H1 (cell line): ENCODE data around the gene DMGDH. TPM values are rescaled to one million over a fixed set of nuclear protein-coding genes. Genes with fewer than 3 reads are reported as not detected.

ENCODE experiments used
- CTCF ChIA-PET: fragments of 300-600 bp; sonication (Branson Sonifier 250); formaldehyde crosslinking; loops from one replicate; lab custom pipeline; 2021; ENCODE audit not compliant: partially characterized antibody; lab: Charles Lee
- POLR2A ChIA-PET: fragments of 300-600 bp; sonication (Branson Sonifier 250); formaldehyde crosslinking; loops from one replicate; lab custom pipeline; 2021; ENCODE audit warnings: inconsistent platforms; ENCODE audit not compliant: partially characterized antibody; lab: Charles Lee
- DNase-seq, 2 experiments: peaks; one replicate each; pipeline versions ENCODE4 v3.0.0 to v3.0.0-alpha.2; 2010 to 2022; ENCODE audit warnings: low spot score in 2 of 2, low read depth in 1 of 2, mixed read lengths in 1 of 2
- FAIRE-seq: peaks from 2 replicates; lab custom pipeline; 2011; peaks lifted over from hg19 to GRCh38; lab: Jason Lieb, UNC
- H2AFZ ChIP-seq: 2 replicates; pipeline ENCODE4 v1.8.1; 2012; ENCODE audit warnings: low read length, inconsistent platforms
- H2AK5ac ChIP-seq: 2 replicates; pipeline ENCODE4 v1.6.1; 2013; ENCODE audit warnings: low read depth, low read length
- H2BK120ac ChIP-seq: replicated peaks from 2 replicates; pipeline ENCODE3; 2013; ENCODE audit warnings: low read depth, low read length, inconsistent platforms
- H2BK12ac ChIP-seq: 2 replicates; pipeline ENCODE4 v1.6.1; 2013; ENCODE audit warnings: low read depth, low read length
- H2BK15ac ChIP-seq: 2 replicates; pipeline ENCODE4 v1.6.1; 2013; ENCODE audit warnings: low read length
- H2BK20ac ChIP-seq: 2 replicates; pipeline ENCODE4 v1.6.1; 2013; ENCODE audit warnings: low read length
- H2BK5ac ChIP-seq: 2 replicates; pipeline ENCODE4 v1.6.1; 2013; ENCODE audit warnings: low read depth, low read length
- H3K14ac ChIP-seq: 2 replicates; pipeline ENCODE4 v1.6.1; 2013; ENCODE audit warnings: inconsistent platforms; ENCODE audit not compliant: insufficient read length
- H3K18ac ChIP-seq: 2 replicates; pipeline ENCODE4 v1.6.1; 2013; ENCODE audit warnings: low read length; ENCODE audit errors: extremely low read depth
- H3K23ac ChIP-seq: 2 replicates; pipeline ENCODE4 v1.6.1; 2013; ENCODE audit warnings: inconsistent platforms; ENCODE audit not compliant: insufficient read length
- H3K23me2 ChIP-seq: 2 replicates; pipeline ENCODE4 v1.6.1; 2013; ENCODE audit warnings: low read depth, low read length
- H3K27ac ChIP-seq: 2 replicates; pipeline ENCODE4 v1.6.1; 2011; ENCODE audit warnings: low read depth, low read length, inconsistent platforms
- H3K27me3 ChIP-seq, 4 experiments: replicated peaks in 1 of 4; 1 replicate in 1 of 4; 2 replicates in 3 of 4; pipeline versions ENCODE4 v1.6.1 to v1.8.1; 2011 to 2013; ENCODE audit warnings: low read length in 3 of 4, mild to moderate bottlenecking in 3 of 4, inconsistent platforms in 2 of 4, mixed read lengths in 2 of 4, moderate library complexity in 1 of 4; ENCODE audit not compliant: control insufficient read depth in 3 of 4, insufficient read depth in 3 of 4; ENCODE audit errors: extremely low read depth in 1 of 4
- H3K36me3 ChIP-seq, 4 experiments: 2 replicates each; pipeline versions ENCODE4 v1.6.1 to v1.8.1; 2011 to 2013; ENCODE audit warnings: mild to moderate bottlenecking in 4 of 4, low read length in 3 of 4, moderate library complexity in 2 of 4, control low read depth in 1 of 4, inconsistent platforms in 1 of 4; ENCODE audit not compliant: insufficient read depth in 4 of 4, control insufficient read depth in 2 of 4
- H3K4ac ChIP-seq: replicated peaks from 2 replicates; pipeline ENCODE3; 2013; ENCODE audit warnings: low read length, low read depth, mixed read lengths, inconsistent platforms; ENCODE audit not compliant: insufficient read length
- H3K4me1 ChIP-seq, 4 experiments: replicated peaks in 1 of 4; 1 replicate in 1 of 4; 2 replicates in 3 of 4; pipeline versions ENCODE4 v1.6.1 to v1.8.1; 2011 to 2013; ENCODE audit warnings: low read length in 3 of 4, inconsistent platforms in 2 of 4, mixed read lengths in 1 of 4; ENCODE audit not compliant: insufficient read depth in 4 of 4, control insufficient read depth in 3 of 4
- H3K4me2 ChIP-seq, 2 experiments: 2 replicates each; pipeline versions ENCODE4 v1.6.1 to v1.8.1; 2011 to 2013; ENCODE audit warnings: low read depth in 2 of 2, low read length in 2 of 2, control low read depth in 1 of 2, inconsistent platforms in 1 of 2, mild to moderate bottlenecking in 1 of 2; ENCODE audit not compliant: insufficient read depth in 1 of 2
- H3K4me3 ChIP-seq, 4 experiments: fragments of 200-600, 300-600 bp in 1 of 4; sonication (generic), shearing (Covaris generic), sonication (Bioruptor Twin) in 1 of 4; 2 replicates each; pipeline versions ENCODE4 v1.5.1 to v1.8.1; 2011 to 2016; ENCODE audit warnings: low read length in 4 of 4, low read depth in 3 of 4, control low read depth in 2 of 4, inconsistent platforms in 2 of 4, mild to moderate bottlenecking in 2 of 4, mixed read lengths in 1 of 4, moderate library complexity in 1 of 4; ENCODE audit not compliant: insufficient read depth in 2 of 4; ENCODE audit errors: extremely low read depth in 1 of 4
- H3K56ac ChIP-seq: replicated peaks from 2 replicates; pipeline ENCODE3; 2013; ENCODE audit warnings: low read depth, mild to moderate bottlenecking, mixed read lengths, low read length, inconsistent platforms; ENCODE audit not compliant: insufficient read length
- H3K79me1 ChIP-seq: 2 replicates; pipeline ENCODE4 v1.6.1; 2013; ENCODE audit warnings: low read depth, low read length, control low read depth
- H3K79me2 ChIP-seq, 2 experiments: 2 replicates each; pipeline versions ENCODE4 v1.6.1 to v1.8.1; 2012 to 2013; ENCODE audit warnings: low read length in 2 of 2, mild to moderate bottlenecking in 2 of 2, inconsistent platforms in 1 of 2; ENCODE audit not compliant: insufficient read depth in 2 of 2, control insufficient read depth in 1 of 2
- H3K9ac ChIP-seq, 4 experiments: replicated peaks in 1 of 4; 1 replicate in 1 of 4; 2 replicates in 3 of 4; pipeline versions ENCODE4 v1.6.1 to v1.8.1; 2011 to 2013; ENCODE audit warnings: low read depth in 3 of 4, low read length in 3 of 4, control low read depth in 2 of 4, mild to moderate bottlenecking in 2 of 4, moderate library complexity in 2 of 4, inconsistent platforms in 1 of 4; ENCODE audit errors: extremely low read depth in 1 of 4
- H3K9me3 ChIP-seq, 2 experiments: 2 replicates each; pipeline versions ENCODE4 v1.6.1 to v1.8.1; 2012 to 2013; ENCODE audit warnings: mild to moderate bottlenecking in 2 of 2, moderate library complexity in 2 of 2, control low read depth in 1 of 2, inconsistent platforms in 1 of 2, low read depth in 1 of 2, low read length in 1 of 2, mixed read lengths in 1 of 2; ENCODE audit not compliant: insufficient read depth in 2 of 2
- H4K20me1 ChIP-seq, 2 experiments: replicated peaks in 1 of 2; 2 replicates each; pipeline versions ENCODE3 to v1.8.1; 2011 to 2013; ENCODE audit warnings: inconsistent platforms in 2 of 2, low read length in 2 of 2, mild to moderate bottlenecking in 1 of 2; ENCODE audit not compliant: insufficient read depth in 2 of 2, control insufficient read depth in 1 of 2
- H4K5ac ChIP-seq: 2 replicates; pipeline ENCODE4 v1.6.1; 2013; ENCODE audit warnings: low read length, low read depth, mixed read lengths, inconsistent platforms; ENCODE audit not compliant: insufficient read length
- H4K8ac ChIP-seq: 2 replicates; pipeline ENCODE4 v1.8.0; 2013; ENCODE audit warnings: mild to moderate bottlenecking, moderate library complexity, low read length, inconsistent platforms; ENCODE audit not compliant: insufficient read depth; ENCODE audit errors: extremely low read depth
- H4K91ac ChIP-seq: replicated peaks from 2 replicates; pipeline ENCODE3; 2013; ENCODE audit warnings: low read length, mixed read lengths, inconsistent platforms; ENCODE audit not compliant: insufficient read length
- FOSL1 ChIP-seq: IDR thresholded peaks from 2 replicates; pipeline ENCODE4 v1.6.1; 2011; ENCODE audit warnings: mild to moderate bottlenecking, low read depth, low read length, moderate library complexity; ENCODE audit not compliant: insufficient read depth
- RBBP5 ChIP-seq: IDR thresholded peaks from 2 replicates; pipeline ENCODE4 v1.7.1; 2012; ENCODE audit warnings: low read depth, mild to moderate bottlenecking, inconsistent platforms, low read length, moderate library complexity, borderline replicate concordance
- SAP30 ChIP-seq: fragments of 300-600 bp; sonication (generic); IDR thresholded peaks from 2 replicates; pipeline ENCODE4 v1.7.1; 2012; ENCODE audit warnings: low read length, moderate library complexity, mild to moderate bottlenecking, inconsistent platforms; ENCODE audit not compliant: insufficient read depth, insufficient replicate concordance
- polyA plus RNA-seq, 7 experiments: library from polyadenylated mRNA; depleted of rRNA in 3 of 7; stranded (reverse) in 5 of 7; unstranded in 2 of 7; fragments of >200 nt in 5 of 7; fragments of 200-250 nt in 2 of 7; gene quantifications; 1 replicate in 5 of 7; 2 replicates in 1 of 7; 4 replicates in 1 of 7; pipeline versions ENCODE4 v1.2.1 to v1.2.3, GENCODE V29; 2011 to 2013; ENCODE audit warnings: missing spikeins in 2 of 7, mixed read lengths in 2 of 7
- total RNA-seq: library from RNA; stranded (reverse); fragmentation: NEBNext Ultra II Directional; extraction: Animal tissue kit (Norgen Biotek cat#: 25700); gene quantifications from 2 replicates; pipeline ENCODE4 v1.2.1, GENCODE V29; 2021

The DMGDH gene
- total and polyA plus RNA-seq, 2 of the 8 experiments (the other 6 are each of a cell fraction or from before 2014, with no cell fraction given) = 0.15 TPM; not detected in 1

DNA sequence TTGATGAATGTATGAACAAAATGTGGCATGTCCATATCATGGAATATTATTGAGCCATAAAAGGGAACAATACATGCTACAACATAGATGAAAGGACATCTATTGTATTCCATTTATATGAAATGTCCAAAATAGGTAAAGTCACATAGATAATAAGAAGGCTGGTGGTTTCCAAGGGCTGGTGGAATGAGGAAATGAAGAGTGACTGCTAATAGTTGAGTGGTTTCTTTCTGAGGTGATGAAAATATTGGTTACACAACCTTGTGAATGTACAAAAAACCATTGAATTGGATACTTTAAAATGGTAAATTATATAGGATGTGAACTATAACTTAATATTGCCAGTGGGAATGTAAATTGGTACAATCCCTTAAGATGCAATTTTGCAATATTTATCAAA lies 89.6 kb downstream of the DMGDH start:
- Histone ChIP-seq H4K5ac (no peak overlapping the region), H3K23ac (no peak overlapping the region), H2AFZ (no peak overlapping the region), H3K79me1 (no peaks in the 10 kb centered on the region), H3K4me2 (no peak overlapping the region), H2BK5ac (no peak overlapping the region), H3K79me2 (0 out of 4 replicates have a peak, but pooled peaks cover 0 to 6% of the 10 kb centered on the region in 2 experiments), H3K4me1 (peaks cover 0 to 9% (median 7%) of the 10 kb centered on the region in 4 experiments; a peak in 4 of 7 replicates), H4K20me1 (no peaks in the 10 kb centered on the region), H4K8ac (no peak overlapping the region), H3K18ac (no peak overlapping the region), H2BK120ac (no peak overlapping the region), H2BK12ac (no peak overlapping the region), H3K36me3 (no peaks in the 10 kb centered on the region; a peak in 1 of 8 replicates), H3K23me2 (0 out of 2 replicates have a peak, but pooled peaks cover 6% of the 10 kb centered on the region), H3K56ac (no peak overlapping the region), H3K27ac (no peak overlapping the region), H2BK15ac (no peak overlapping the region), H2BK20ac (no peak overlapping the region), H2AK5ac (no peak overlapping the region), H3K9ac (no peak overlapping the region), H3K9me3 (no peaks in the 10 kb centered on the region), H3K4ac (no peak overlapping the region), H3K27me3 (no peaks in the 10 kb centered on the region), H3K14ac (no peak overlapping the region), H3K4me3 (no peak overlapping the region), H4K91ac (no peak overlapping the region)
- no peak for FAIRE-seq
- ChIA-PET POLR2A (interaction anchor here (0.6 kb wide), 1 partner anchor 13 kb away, joined by 3 read pairs; no protein-coding TSS in a partner anchor), CTCF (interaction anchor here (1.0 to 1.5 kb wide), 2 partner anchors 9 to 74 kb away, joined by 4 read pairs; no protein-coding TSS in a partner anchor)
- DNase-seq = no peak
- TF ChIP-seq RBBP5 (no peak), SAP30 (no peak), FOSL1 (no peak)
